GM19035 (cell line): ENCODE data around the gene F2RL3.

Experiments
- ATAC-seq: cut with Tn5 transposase; IDR thresholded peaks from one replicate; pipeline ENCODE4 v1.9.1; 2021; ENCODE audit not compliant: unreplicated experiment

F2RL3 gene

DNA sequence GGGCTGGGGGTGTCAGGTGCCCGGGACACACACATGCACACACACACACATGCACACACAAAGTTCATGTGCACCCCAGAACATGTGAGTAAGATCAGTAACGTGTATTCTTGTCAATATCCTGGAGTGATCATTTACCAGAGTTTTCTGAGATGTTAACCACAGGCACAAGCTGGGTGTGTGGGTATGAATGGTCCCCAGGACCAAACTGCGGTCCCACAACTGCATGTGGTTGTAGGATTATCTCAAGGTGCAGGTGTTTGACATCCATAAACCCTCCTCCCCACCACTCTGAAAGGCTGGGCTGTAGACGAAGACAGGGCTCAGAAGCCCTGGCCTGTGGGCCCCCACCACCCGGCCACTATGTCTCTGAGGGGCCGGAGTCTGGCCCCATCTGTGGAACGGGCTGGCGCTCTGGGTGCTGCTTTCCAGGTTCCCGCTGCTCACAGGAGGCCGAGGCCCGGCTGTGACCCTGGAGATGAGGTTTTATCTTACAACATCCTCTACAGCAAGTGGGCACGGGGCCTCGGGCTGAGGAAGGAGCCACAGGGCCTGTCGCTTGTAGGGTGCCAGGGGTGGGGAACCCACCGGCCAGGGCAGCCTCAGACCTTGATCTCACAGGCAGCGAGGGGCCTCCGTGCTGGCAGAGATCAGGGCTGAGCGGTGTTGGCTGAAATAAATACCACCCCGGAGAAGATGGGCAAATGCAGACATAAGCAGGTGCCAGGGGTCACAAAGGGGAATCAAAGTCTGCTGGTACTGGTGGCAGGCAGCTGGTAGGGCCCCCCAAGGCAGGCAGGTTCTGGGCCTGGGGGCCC lies 4.3 kb downstream of the F2RL3 start:
- ATAC-seq, result no peak

DNA sequence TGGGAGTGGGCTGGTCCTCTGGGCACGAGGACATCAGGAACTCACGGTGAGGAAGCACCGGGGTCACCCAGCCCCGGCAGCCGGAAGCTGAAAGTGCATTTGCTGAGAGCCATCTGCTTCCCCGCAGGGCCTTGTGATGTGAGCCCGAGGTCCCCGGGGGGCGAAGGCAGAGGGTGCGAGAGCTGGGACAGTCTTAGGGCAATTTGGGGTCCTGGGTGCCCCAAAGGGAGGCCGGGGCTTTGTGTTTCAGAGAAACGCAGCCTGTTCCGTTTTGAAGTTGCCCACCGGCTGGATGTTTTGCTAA lies 4.8 kb downstream of the F2RL3 start:
- no peak for ATAC-seq

DNA sequence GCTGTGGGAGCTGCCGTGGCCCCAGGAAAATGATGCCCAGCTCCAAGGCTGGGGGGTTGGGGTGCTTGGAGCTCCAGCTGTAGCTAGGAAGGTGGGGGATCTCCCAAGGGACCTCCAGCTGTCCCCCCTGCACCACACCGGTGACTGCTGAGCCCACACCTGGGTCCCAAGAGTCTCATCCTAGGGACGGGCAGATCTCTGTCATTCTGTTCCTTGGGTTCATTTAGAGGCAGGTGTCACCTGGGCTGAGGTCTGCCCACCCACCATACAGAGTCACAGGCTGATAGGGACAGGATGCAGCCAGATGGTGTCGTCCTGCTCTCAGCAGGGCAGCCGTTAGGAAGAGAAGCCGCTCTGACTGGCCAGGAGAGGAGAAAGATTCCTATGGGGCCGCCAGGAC lies 5.3 kb downstream of the F2RL3 start:
- ATAC-seq, result no peak

DNA sequence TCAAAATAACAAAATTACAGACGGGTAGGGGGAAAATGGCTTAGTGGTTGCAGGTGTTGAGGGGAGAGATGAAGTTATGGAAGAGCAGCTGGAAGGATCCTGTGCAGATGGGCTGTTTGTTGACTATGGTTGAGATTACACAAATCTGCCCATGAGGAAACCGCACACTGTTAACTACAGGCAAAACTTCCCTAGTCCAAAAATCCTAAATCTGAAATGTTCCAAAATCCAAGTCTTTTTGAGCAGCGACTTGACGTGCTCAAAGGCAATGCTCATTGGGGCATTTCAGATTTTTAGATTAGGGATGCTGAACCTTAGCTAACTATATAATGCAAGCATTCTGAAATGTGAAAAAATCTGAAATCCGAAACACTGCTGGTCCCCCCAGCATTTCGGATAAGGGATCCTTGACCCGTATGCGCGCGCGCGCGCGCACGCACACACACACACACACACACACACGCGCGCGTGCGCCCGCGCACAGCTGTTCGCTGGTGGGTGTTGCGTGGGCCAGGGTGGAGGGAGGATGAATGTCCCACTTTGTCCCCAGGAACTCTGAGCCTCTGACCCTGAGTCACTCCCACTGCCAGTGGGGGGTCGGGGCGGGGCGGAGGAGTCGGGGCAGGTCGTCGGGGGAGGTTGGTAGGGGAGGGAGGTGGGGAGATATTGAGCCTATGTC lies 6.8 kb downstream of the F2RL3 start:
- no peak for ATAC-seq

DNA sequence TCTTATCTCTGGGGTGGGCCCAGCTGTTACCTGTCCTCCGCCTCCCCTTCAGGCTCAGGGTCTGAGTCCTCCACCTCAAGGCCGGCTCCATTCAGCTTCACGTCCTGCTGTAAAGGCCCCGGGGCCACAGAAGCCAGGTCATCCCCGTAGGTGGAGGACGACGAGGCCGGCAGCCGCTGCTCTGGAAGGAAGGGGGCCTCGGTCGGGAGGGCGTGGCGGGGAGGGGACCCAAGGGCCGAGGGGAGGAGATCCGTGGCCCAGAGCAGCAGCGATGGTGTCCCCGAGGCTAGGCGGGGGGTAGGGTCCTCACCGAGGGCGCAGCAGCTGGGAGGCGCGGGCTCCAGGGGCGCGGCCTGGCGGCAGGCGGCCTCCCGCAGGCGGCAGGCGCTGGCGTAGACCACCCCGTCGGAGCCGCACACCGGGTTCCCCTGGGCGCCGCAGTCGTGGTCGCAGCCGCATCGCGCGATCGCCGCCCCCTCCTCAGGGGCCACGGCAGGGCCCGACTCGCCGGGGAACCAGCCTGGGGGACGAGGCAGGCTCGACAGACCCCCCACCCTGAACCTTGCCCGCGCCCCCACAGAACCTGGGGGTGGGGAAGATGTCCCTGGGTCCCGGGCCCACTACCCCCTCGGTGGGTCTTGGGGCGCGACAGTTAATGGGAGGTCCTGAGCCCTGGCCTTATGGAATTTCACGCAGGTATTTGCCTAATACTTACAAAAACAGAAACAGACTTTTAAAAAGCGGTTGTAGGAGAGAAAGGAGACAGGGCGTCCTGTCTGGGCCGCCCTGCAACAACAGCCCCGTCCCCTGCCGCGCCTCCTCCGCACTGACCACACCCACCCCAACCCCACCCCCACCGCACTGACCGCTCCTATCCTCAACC lies 7.6 kb downstream of the F2RL3 start:
- ATAC-seq, result peak; percentile 32

DNA sequence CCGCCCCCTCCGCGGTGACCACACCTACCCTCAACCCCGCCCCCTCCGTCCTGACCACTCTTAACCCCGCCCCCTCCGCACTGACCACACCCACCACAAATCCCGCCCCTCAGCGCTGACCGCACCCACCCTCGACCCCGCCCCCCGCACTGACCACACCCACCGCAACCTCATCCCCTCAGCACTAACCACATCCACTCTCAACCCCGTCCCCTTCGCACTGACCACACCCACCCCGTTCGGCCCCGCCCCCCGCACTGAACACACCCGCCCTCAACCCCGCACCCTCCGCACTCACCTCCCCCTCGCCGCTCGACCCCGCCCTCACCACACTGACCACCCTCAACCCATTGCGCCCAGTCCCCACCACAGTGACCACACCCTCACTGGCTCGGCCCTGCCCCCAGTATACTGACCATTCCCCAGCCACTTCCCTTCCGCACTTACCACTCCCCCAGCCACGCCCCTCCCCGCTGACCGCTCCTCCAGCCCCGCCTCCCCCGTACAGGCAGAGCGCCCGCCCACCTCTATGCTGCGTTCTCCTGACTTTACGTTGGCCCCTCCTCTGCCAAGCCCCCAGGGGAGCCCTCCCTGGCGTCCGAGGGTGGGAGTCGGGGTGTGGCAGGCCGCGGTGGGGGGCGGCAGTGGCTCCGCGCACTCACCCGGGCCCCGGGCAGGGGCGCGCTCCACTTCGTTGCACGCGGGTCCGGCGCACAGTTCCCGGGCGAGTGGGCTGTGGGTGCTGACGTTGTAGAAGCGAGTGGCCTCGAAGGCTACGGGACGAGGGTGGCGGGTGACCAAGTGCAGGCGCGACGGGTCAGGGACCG lies 8.4 kb downstream of the F2RL3 start:
- ATAC-seq, result peak; percentile 51

DNA sequence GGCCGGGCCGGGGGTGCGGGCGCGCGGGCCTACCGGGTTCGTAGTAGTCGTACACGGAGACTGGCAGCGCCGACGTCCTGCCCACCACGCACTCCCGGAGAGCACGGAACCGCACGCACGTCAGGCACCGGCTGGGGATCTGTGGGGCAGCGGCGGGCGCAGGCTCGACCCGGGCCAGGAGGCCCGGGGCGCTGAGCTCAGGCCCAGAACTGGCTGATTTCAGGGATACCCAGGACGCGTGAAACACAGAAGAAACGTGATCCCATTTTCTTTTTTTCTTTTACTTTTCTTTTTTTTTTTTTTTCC lies 9.0 kb downstream of the F2RL3 start:
- no peak for ATAC-seq

DNA sequence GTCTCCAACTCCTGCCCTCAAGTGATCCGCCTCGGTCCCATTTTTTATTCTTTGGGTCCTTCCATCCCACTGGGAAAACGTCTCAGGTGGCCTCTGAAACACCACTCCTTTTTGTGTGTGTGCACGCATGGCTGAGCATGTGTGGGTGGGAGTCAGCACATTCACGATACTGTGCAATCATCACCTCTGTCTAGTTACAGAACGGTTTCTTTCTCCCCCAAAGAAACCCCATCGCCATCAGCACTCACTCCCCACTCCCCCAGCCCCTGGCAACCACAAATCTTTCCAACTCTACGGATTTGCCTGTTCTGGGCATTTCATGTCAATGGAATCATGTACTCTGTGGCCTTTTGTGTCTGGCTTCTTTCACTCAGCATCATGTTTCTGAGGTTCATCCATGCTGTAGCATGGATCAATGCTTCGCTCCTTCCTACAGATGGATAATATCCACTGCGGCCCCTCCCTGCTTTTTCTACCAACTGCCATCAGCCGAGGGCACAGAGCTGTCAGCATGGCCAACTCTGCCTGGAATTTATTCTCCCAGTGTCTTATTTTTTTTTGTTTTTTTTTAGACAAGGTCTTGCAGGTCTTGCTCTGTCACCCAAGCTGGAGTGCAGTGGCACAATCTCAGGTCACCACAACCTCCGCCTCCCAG lies 9.7 kb downstream of the F2RL3 start:
- ATAC-seq, result no peak

DNA sequence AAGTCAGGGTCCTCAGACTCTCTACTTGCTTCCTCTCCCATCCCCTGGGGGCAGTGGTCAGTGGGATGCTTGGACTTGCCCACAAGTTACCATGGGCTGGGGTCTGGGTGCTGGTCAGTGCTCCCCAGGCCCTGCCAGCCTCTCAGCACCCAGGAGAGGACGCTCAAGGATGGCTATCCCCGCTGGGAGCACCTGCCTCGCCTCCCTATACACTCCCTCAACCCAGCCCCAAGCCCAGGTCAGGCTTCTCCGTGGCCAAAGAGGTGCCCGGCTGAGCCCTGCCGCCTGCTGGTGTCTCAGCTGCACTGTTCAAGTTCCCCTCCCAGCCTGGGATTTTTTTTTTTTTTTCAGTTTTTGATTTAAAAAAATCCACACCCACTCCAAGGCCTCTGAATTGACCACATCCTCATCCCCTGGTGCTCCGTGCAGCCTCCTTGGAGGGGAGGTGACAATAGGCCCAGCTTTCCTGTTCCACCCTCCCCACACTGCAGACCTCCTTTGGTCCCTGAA lies 10.8 kb downstream of the F2RL3 start:
- no peak for ATAC-seq

DNA sequence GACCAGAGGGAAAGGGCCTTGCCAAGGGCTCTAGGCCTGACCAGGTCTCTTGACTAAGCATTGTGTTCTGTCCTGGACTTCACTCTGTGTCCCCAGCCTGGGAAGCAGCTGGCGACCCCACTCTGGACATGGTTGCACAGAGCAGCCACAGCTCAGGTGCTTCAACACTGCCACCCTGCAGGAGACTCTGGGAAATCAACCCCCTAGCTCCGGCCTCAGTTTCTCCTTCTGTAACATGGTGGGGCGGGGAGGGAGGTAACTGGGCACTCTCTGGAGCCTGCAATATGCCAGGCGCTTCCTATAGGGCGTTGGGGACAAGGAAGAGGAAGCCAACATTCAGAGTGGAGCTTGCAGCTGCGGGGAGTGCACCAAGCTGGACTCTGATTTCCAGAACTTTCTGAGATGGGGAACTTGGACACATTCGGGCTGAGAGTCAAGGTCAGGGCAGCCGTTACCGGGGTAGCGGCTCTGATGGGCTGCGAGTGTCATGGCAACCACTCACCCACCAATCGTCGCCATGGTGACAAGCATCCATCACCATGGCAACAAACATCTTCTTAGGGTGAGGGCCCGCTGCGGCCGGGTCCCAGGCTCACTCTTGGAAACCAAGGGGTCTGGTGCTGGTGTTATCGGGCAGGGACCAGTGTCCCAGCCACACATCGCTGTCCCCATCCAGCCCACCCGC lies 12.8 kb downstream of the F2RL3 start:
- ATAC-seq, result no peak

DNA sequence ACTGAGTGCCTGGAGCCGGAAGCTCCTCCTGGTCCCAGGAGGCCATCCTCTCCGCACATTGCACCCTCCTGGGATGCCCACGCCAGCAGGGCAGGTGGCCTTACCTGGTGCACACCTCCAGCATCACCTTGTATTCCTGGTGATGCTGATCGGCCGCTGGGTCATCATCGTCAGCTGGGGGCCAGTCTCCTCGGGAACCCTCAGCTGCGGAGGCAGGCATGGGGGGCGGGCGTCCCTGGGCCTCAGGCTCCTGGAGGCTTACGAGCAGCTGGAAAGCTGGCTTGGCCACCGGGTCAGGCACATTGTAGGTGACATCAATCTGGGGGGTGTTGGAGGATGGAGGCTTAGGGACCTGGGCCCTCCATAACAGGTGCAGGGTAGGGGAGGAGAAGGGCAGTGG lies 13.7 kb downstream of the F2RL3 start:
- ATAC-seq, result no peak

DNA sequence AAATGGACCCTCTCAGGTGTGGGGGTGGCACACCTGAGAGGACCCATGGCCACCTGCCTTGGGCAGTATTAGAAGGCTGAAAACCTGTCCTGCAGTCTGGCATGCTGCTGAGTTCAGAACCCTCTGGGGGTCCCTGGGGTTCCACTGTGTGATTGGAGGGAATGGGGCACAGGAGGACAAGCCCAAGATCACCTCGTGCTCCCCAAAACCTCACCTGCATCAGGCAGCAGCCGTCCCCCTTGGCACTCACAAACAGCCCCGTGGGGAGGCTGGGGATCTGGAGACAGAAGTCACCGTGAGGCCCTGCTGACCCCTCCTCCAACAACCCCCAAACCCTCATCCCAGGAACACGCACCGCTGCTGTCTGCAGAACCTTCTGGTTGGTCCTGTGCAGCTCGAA lies 14.5 kb downstream of the F2RL3 start:
- no peak for ATAC-seq

DNA sequence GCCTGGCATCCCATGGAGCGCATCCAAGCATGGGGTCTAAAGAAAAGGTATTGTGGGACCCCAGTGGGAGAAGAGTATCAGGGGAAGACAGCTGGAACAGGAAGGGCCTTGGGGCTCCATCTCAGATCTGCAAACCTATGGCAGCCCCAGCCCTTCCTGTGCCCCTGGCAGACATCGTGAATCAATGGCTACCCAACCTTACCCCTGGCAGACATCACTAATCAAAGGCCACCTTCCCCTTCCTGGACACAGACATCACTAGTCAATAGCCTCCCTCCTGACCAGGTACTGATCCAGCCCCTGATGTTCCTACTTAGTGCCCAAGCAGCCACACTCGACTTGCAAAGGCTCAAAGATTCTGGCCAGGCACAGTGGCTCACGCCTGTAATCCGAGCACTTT lies 15.8 kb downstream of the F2RL3 start:
- ATAC-seq, result no peak

DNA sequence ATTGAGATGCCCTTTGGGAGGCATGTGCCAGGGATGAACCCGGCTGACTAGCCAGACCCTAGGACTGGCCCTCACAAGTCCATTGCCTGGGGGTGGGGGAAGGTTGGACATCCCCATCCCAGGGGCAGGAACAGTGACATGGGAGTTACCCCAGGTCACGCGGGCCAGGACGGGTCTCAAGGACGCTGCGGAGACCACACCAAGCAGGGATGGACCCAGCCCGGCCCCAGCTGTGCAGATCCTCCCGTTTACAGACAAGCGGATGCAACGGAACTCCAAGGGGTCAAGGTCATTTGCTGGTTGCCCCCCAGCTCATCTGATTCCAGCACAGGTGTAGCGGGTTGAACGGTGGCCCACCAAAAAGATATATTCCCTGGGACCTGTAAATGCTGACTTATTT lies 20.0 kb downstream of the F2RL3 start:
- no peak for ATAC-seq

DNA sequence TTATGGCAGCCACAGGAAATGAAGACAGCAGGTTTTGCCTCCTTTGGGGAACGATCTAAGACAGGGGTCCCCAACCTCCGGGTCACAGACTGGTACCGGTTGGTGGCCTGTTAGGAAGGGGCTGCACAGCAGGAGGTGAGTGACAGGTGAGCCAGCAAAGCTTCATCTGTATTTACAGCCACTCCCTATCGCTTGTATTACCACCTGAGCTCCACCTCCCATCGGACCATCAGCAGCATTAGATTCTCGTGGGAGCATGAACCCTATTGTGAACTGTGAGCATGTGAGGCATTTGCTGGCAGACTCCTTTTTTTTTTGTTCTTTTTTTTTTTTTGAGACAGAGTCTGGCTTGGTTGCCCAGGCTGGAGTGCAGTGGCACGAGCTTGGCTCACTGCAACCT lies 22.2 kb downstream of the F2RL3 start:
- no peak for ATAC-seq

DNA sequence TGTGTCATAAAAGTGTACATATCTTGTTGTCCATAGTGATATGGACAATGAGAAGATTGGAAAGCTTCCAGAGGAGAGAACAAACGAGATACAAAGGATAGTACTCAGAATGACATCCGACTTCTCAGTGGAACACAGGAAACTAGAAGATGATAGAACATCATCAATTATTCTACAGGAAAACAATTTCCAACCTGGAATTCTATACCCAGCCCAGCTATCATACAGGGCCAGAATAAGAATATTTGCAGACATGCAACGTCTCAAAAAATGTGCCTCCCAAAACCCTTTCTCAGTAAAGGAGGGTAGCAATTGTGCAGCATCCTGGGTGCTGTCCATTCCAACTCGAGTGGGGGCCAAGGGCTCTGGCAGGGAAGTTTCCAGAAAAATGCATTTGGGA lies 24.0 kb downstream of the F2RL3 start:
- no peak for ATAC-seq

DNA sequence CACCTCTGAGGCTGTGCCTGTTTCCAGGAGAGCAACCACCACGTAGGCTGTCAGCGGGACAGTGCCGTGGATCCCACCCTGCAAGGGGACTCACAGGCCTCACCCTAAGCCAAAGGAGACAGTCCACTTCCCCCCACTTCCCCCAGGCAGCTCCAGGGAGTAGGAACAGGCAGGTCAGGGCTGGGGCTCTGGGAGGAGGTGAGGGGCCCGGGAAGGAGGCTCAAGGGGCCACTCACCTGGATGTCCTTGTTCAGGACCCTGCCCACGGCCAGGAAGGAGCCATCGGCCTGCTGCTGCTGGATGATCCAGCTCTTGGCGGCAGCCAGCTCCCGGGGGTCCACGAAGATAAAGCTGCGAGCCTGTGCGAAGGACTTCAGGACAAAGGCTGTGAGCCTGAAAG lies 25.6 kb downstream of the F2RL3 start:
- no peak for ATAC-seq

DNA sequence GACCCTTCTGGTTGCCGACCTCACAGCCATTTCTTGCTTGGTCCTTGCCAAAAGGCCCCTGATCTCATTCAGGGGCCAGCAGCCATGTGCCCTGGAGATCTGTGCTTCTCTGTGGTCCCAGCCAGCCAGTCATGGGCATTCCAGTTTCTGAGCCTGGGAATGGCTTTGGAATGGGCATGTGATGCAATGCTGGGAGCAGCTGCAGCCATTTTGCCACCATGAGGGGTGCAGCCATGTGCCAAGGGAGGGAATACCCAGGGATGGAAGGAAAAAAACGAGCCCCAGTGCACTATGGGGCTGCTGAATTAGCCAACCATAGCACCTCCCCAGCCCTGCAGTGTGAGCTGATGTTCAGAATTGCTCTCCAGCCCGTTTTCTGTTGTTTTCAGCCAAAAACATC lies 26.3 kb downstream of the F2RL3 start:
- no peak for ATAC-seq

DNA sequence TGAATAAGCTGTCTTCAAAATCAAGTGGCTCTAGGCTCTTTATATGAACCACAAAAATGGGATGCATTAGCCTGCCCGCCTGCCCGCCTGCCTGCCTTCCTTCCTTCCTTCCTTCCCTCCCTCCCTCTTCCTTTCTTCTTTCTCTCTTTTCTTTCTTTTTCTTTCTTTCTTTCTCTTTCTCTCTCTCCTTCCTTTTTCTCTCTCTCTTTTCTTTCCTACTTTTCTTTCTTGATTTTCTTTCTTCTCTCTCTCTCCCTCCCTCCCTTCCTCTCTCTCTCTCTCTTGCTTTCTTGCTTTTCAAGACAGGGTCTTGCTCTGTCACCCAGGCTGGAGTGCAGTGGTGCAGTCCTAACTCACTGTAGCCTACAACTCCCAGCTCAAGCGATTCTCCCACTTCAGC lies 26.9 kb downstream of the F2RL3 start:
- ATAC-seq, result no peak

DNA sequence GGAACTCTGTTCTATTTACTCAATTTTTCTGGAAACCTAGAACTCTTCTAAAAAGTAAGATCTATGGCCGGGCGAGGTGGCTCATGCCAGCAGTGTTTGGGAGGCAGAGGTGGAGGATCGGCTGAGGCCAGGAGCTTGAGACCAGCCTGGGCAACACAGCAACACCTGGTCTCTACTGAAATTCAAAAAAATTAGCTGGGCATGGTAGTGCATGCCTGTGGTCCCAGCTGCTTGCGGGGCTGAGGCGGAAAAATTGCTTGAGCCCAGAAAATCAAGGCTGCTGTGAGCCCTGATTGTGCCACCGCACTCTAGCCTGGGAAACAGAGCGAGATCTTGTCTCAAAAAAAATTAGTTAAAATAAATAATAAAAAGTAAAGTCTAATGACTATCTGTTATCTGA lies 28.6 kb downstream of the F2RL3 start:
- no peak for ATAC-seq
